CD4-positive, alpha-beta T cell treated with Interleukin-15 for 4 hours (primary cell): Measurements from ENCODE around the gene SLC25A52.
"Not testable (repeated sequence)": the region's sequence is repeated elsewhere in the genome, so short reads cannot be mapped to it uniquely, and the experiment has no call there.

Experiments used
- DNase-seq: peaks from one replicate; pipeline ENCODE4 v3.0.0-alpha.2; 2020; ENCODE audit warnings: low spot score

SLC25A52 gene

GRCh38 chr18:31760695-31761094 is at the start of gene SLC25A52:
Gene SLC25A52, minus strand, starts transcription at chr18:31760880. Its CDS starts 219 bp downstream, at chr18:31760661.
- no peak for DNase-seq

GRCh38 chr18:31809049-31809448 is 48.4 kb upstream of the SLC25A52 start:
- DNase-seq = not testable (repeated sequence)

- no peak for DNase-seq
Observed at GRCh38 chr18:31801078-31801477, 40.4 kb upstream of the SLC25A52 start.

GRCh38 chr18:31799257-31799656 is 38.6 kb upstream of the SLC25A52 start:
- not testable (repeated sequence) for DNase-seq

GRCh38 chr18:31798399-31798798 is 37.7 kb upstream of the SLC25A52 start:
- no peak for DNase-seq

GRCh38 chr18:31795747-31796146 is 35.1 kb upstream of the SLC25A52 start:
- no peak for DNase-seq

- DNase-seq = no peak
Observed at GRCh38 chr18:31793531-31793930, 32.9 kb upstream of the SLC25A52 start.

- no peak for DNase-seq
Observed at GRCh38 chr18:31792580-31792911, 31.9 kb upstream of the SLC25A52 start.

GRCh38 chr18:31791817-31792579 is 31.3 kb upstream of the SLC25A52 start:
- no peak for DNase-seq

- no peak for DNase-seq
Observed at GRCh38 chr18:31789409-31789808, 28.7 kb upstream of the SLC25A52 start.

- no peak for DNase-seq
Observed at GRCh38 chr18:31783059-31783458, 22.4 kb upstream of the SLC25A52 start.

- no peak for DNase-seq
Observed at GRCh38 chr18:31778391-31778950, 17.8 kb upstream of the SLC25A52 start.

GRCh38 chr18:31776093-31776492 is 15.4 kb upstream of the SLC25A52 start:
- DNase-seq = no peak

GRCh38 chr18:31774962-31775361 is 14.3 kb upstream of the SLC25A52 start:
- no peak for DNase-seq

- DNase-seq = no peak
Observed at GRCh38 chr18:31774477-31774785, 13.8 kb upstream of the SLC25A52 start.

GRCh38 chr18:31773774-31774476 is 13.2 kb upstream of the SLC25A52 start:
- no peak for DNase-seq

- no peak for DNase-seq
Observed at GRCh38 chr18:31772699-31773098, 12.0 kb upstream of the SLC25A52 start.

GRCh38 chr18:31750273-31750672 is 10.4 kb downstream of the SLC25A52 start:
- no peak for DNase-seq

GRCh38 chr18:31746396-31746795 is 14.3 kb downstream of the SLC25A52 start:
- no peak for DNase-seq

GRCh38 chr18:31744321-31745067 is 16.2 kb downstream of the SLC25A52 start:
- no peak for DNase-seq

- DNase-seq = not testable (repeated sequence)
Observed at GRCh38 chr18:31743600-31743999, 17.1 kb downstream of the SLC25A52 start.

- peak; percentile 56 for DNase-seq
Observed at GRCh38 chr18:31741097-31741735, 19.5 kb downstream of the SLC25A52 start.
